Skin of body (tissue), 2 donors: ENCODE measurements around the gene VENTX. TPM values are rescaled to one million over a fixed set of nuclear protein-coding genes. Genes with fewer than 3 reads are reported as not detected.

Source experiments
- DNase-seq: peaks from one replicate; lab custom pipeline; 2025; lab: John Stamatoyannopoulos, UW
- total RNA-seq: library from RNA; depleted of rRNA; stranded (reverse); fragments of >200 nt; gene quantifications from one replicate; pipeline ENCODE4 v1.2.3, GENCODE V29; 2014

The VENTX gene
- total RNA-seq, 1 donor from 2014 or later, result 0.20 TPM

- no peak for DNase-seq
Observed at GRCh38 chr10:133271521-133272300, 34.1 kb downstream of the VENTX start.

GRCh38 chr10:133272301-133272963 lies 34.8 kb downstream of the VENTX start:
- DNase-seq, result no peak

GRCh38 chr10:133272964-133273420 lies 35.3 kb downstream of the VENTX start:
- no peak for DNase-seq

GRCh38 chr10:133273534-133274143 lies 36.0 kb downstream of the VENTX start:
- DNase-seq, result no peak

GRCh38 chr10:133274751-133275683 lies 37.4 kb downstream of the VENTX start:
- no peak for DNase-seq

- DNase-seq, result no peak
Observed at GRCh38 chr10:133275684-133276092, 38.0 kb downstream of the VENTX start.

GRCh38 chr10:133276100-133276434 lies 38.4 kb downstream of the VENTX start:
- no peak for DNase-seq

- no peak for DNase-seq
Observed at GRCh38 chr10:133276435-133277201, 39.0 kb downstream of the VENTX start, which contains the start of gene ADAM8. ADAM8 (minus strand) TSS chr10:133276868; CDS start chr10:133276817, 51 bp downstream.

- DNase-seq, result no peak
Observed at GRCh38 chr10:133277277-133277992, 39.8 kb downstream of the VENTX start.

- no peak for DNase-seq
Observed at GRCh38 chr10:133277993-133278576, 40.4 kb downstream of the VENTX start.

GRCh38 chr10:133278577-133279265 lies 41.1 kb downstream of the VENTX start:
- no peak for DNase-seq

- no peak for DNase-seq
Observed at GRCh38 chr10:133279326-133280226, 41.9 kb downstream of the VENTX start.

- no peak for DNase-seq
Observed at GRCh38 chr10:133280391-133281059, 42.9 kb downstream of the VENTX start.

GRCh38 chr10:133281084-133281483 lies 43.4 kb downstream of the VENTX start:
- no peak for DNase-seq

- DNase-seq, result no peak
Observed at GRCh38 chr10:133281628-133282372, 44.1 kb downstream of the VENTX start.

GRCh38 chr10:133282846-133283390 lies 45.3 kb downstream of the VENTX start:
- DNase-seq, result no peak
